Vagina (tissue), 2 donors: ENCODE data around the gene GPR4. TPM values are rescaled to one million over a fixed set of nuclear protein-coding genes. Genes with fewer than 3 reads are reported as not detected.
A peak's percentile ranks its signal among the peaks of the same experiment; 100 is the strongest.

ENCODE experiments used
- DNase-seq, 2 donors: peaks; one replicate each; pipeline ENCODE4 v3.0.0-alpha.2; 2017; ENCODE audit errors: extremely low spot score in 2 of 2
- H3K27ac ChIP-seq: fragments of 200-600 bp; sonication (generic); one replicate; pipeline ENCODE4 v1.5.1; 2019
- H3K27me3 ChIP-seq: fragments of 200-600 bp; sonication (generic); one replicate; pipeline ENCODE4 v1.5.1; 2019
- H3K36me3 ChIP-seq, 2 donors: fragments of 200-600 bp; sonication (generic); one replicate each; pipeline ENCODE4 v1.5.1; 2017 to 2019
- H3K4me1 ChIP-seq: fragments of 200-600 bp; sonication (generic); one replicate; pipeline ENCODE4 v1.5.1; 2019
- H3K4me3 ChIP-seq, 2 donors: fragments of 200-600 bp; sonication (generic); 1 replicate in 1 of 2; 2 replicates in 1 of 2; pipeline ENCODE4 v1.5.1; 2016 to 2019
- H3K9me3 ChIP-seq: fragments of 200-600 bp; sonication (generic); one replicate; pipeline ENCODE4 v1.5.1; 2019
- POLR2A ChIP-seq, 2 donors: fragments of 450-650 bp; IDR thresholded peaks; one replicate each; pipeline ENCODE4 v1.6.1; 2017; ENCODE audit warnings: antibody characterized with exemption in 2 of 2, mild to moderate bottlenecking in 2 of 2, moderate library complexity in 2 of 2
- POLR2AphosphoS5 ChIP-seq, 2 donors: sonication (generic); formaldehyde crosslinking; IDR thresholded peaks; one replicate each; pipeline ENCODE4 v1.9.0; 2017; ENCODE audit warnings: antibody characterized with exemption in 2 of 2, mild to moderate bottlenecking in 2 of 2, low read depth in 1 of 2; ENCODE audit not compliant: insufficient read depth in 1 of 2
- intact Hi-C: fragments of 100-400 bp; cut with DNase I; formaldehyde crosslinking; loops from one replicate; pipeline ENCODE4 v1.15.1; 2023
- total RNA-seq: library from RNA; depleted of rRNA; stranded (reverse); fragments of >200 nt; gene quantifications from one replicate; pipeline ENCODE4 v1.2.3, GENCODE V29; 2016
- TF ChIP-seq, protein P1 (sequence below), 3 experiments: fragments of 450-650 bp in 2 of 3; fragments of 200-600 bp in 1 of 3; sonication (generic) in 1 of 3; IDR thresholded peaks; one replicate each; pipeline ENCODE4 v1.5.1; 2017 to 2019; ENCODE audit warnings: antibody characterized with exemption in 3 of 3, mild to moderate bottlenecking in 2 of 3, moderate library complexity in 2 of 3

Gene GPR4
- total RNA-seq, 1 donor from 2014 or later, result 3.4 TPM

DNA sequence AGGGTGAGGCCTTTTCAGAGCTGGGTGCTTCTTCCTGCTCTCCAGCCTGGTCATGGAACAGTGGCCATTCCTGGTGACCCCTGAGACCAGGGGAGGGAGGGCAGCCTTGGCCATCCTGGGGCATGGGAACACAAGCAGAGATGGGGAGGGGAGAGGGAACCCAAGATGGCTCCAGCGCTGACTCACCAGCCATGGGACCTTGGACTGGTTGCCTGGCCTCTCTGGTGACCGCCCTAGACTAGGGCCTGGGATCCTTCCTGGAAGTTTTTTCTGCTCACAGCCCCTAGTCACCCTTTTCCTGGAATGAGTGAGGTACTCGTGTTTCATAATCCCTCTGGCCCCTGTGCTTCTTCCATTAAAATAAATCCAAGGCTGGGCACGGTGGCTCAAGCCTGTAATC lies 14.1 kb downstream of the GPR4 start:
- intact Hi-C loops, result no loop called here
- DNase-seq, result no peak
- no peak overlapping the region for H3K27ac ChIP-seq
- TF ChIP-seq, protein P1, sequence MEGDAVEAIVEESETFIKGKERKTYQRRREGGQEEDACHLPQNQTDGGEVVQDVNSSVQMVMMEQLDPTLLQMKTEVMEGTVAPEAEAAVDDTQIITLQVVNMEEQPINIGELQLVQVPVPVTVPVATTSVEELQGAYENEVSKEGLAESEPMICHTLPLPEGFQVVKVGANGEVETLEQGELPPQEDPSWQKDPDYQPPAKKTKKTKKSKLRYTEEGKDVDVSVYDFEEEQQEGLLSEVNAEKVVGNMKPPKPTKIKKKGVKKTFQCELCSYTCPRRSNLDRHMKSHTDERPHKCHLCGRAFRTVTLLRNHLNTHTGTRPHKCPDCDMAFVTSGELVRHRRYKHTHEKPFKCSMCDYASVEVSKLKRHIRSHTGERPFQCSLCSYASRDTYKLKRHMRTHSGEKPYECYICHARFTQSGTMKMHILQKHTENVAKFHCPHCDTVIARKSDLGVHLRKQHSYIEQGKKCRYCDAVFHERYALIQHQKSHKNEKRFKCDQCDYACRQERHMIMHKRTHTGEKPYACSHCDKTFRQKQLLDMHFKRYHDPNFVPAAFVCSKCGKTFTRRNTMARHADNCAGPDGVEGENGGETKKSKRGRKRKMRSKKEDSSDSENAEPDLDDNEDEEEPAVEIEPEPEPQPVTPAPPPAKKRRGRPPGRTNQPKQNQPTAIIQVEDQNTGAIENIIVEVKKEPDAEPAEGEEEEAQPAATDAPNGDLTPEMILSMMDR (IDR thresholded peaks at IDR 0.05), result no peak
- TF ChIP-seq POLR2A (IDR thresholded peaks at IDR 0.05), result no peak
- TF ChIP-seq POLR2AphosphoS5 (IDR thresholded peaks at IDR 0.05; ENCODE audit: insufficient read depth in 1 of 2, low read depth in 1 of 2), result no peak
- no peak overlapping the region for H3K4me3 ChIP-seq
- no peaks in the 10 kb centered on the region for H3K9me3 ChIP-seq
- peaks cover 15% of the 10 kb centered on the region for H3K4me1 ChIP-seq
- no peaks in the 10 kb centered on the region for H3K36me3 ChIP-seq
- H3K27me3 ChIP-seq, result no peaks in the 10 kb centered on the region

DNA sequence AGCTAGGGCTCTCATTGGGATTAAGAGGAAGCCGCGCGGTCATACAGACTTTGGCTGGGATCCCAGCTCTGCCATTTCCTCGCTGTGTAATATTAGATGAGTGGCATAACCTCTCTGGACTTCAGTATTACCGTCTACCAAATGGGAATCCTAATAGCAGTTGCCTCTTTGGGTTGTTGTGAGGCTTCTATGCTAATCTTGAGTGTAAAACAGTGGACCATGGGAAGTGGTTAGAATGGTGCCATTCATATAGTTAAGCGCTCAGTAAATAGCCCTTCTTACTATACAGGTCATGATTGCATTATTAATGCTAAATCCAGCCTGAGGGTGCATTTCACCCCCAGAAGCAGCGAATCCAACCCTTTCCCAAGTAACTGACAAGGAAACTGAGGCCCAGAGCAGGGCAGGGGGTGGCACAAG lies 16.8 kb downstream of the GPR4 start:
- TF ChIP-seq POLR2A (IDR thresholded peaks at IDR 0.05), result no peak
- TF ChIP-seq, protein P1 (IDR thresholded peaks at IDR 0.05), result no peak
- no peak for TF ChIP-seq POLR2AphosphoS5 (IDR thresholded peaks at IDR 0.05; ENCODE audit: insufficient read depth in 1 of 2, low read depth in 1 of 2)
- H3K4me1 ChIP-seq, result peaks cover 15% of the 10 kb centered on the region
- H3K27me3 ChIP-seq, result no peaks in the 10 kb centered on the region
- H3K4me3 ChIP-seq, result peak overlapping the region; percentile 45 to 64
- no peaks in the 10 kb centered on the region for H3K36me3 ChIP-seq
- peak overlapping the region; percentile 97 for H3K27ac ChIP-seq
- no peak for DNase-seq
- H3K9me3 ChIP-seq, result no peaks in the 10 kb centered on the region
- intact Hi-C loops, result no loop called here

DNA sequence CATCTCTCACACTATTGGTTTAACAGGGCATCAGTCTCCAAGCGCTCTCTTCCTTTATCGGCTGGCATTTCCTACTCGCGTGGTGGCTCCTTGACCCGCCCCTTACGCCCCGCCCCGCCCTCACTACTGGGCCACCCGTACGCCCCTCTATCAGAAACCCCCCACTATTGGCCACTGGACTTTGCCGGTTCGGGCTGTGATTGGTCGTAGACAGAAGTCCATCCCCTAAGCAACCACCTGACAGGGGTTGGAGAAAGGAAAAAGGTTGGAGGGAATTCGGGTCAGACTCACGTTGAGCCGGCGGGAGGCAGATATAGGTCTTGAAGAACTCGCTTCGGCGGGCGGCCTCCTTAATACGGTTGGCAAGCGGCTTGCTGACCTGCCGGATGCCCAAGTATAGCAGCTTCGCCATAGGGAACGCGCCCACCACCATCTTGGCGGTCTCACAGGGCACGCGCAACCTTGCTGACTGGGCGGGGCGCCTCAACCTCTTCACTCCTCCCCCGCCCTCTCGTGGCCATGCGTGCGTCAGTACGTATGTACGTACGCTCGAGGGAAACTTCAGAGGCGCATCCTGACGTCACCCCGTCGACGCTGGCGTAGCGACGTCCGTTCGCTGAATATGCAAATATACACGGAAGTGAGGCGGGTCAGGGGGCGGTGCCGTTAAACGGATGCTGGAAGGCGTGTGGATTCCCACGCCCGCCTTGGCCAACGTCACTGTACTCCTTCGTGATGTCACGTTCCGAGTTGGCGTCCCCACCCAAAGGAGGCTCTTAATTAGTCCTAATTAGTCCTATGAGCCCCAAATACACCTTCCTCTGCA lies 17.5 kb downstream of the GPR4 start, which contains the start of gene OPA3:
Gene OPA3, minus strand, starts transcription at position 471 of the 826 bp plus-strand sequence. Its CDS starts 38 bp downstream, at position 433.
- Histone ChIP-seq H3K27ac (peak within 1 kb of the TSS; percentile 97), H3K36me3 (no peaks in the 10 kb centered on the region), H3K4me1 (peaks cover 15% of the 10 kb centered on the region), H3K9me3 (no peaks in the 10 kb centered on the region), H3K4me3 (peak within 1 kb of the TSS; percentile 45 to 64), H3K27me3 (no peaks in the 10 kb centered on the region)
- intact Hi-C loops, result no loop called here
- peak in 1 of 2 donors; percentile 49 for TF ChIP-seq POLR2A (IDR thresholded peaks at IDR 0.05)
- TF ChIP-seq POLR2AphosphoS5 (IDR thresholded peaks at IDR 0.05; ENCODE audit: insufficient read depth in 1 of 2, low read depth in 1 of 2), result peak; percentile 89 to 98
- TF ChIP-seq, protein P1 (IDR thresholded peaks at IDR 0.05), result no peak
- DNase-seq, result peak; percentile 99 to 100

DNA sequence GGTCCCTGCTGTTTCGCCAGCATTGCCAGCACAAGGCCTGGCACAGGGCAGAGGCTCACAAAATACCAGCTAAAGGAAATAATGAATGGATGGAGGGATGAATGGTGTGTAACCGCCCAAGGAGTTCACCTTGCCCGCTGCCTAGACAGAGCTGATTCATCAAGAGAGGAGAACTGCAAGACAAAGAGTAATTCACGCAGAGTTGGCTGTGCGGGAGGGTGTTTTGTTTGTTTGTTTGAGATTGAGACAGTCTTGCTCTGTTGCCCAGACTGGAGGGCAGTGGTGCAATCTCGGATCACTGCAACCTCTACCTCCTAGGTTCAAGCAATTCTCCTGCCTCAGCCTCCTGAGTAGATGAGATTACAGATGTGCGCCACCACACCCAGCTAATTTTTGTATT lies 20.4 kb downstream of the GPR4 start:
- peaks cover 39% of the 10 kb centered on the region for H3K4me1 ChIP-seq
- H3K36me3 ChIP-seq, result no peaks in the 10 kb centered on the region
- H3K9me3 ChIP-seq, result no peaks in the 10 kb centered on the region
- no peak overlapping the region for H3K27ac ChIP-seq
- H3K27me3 ChIP-seq, result no peaks in the 10 kb centered on the region
- TF ChIP-seq POLR2A (IDR thresholded peaks at IDR 0.05) (no peak), POLR2AphosphoS5 (IDR thresholded peaks at IDR 0.05; ENCODE audit: insufficient read depth in 1 of 2, low read depth in 1 of 2) (no peak)
- TF ChIP-seq, protein P1 (IDR thresholded peaks at IDR 0.05), result no peak
- H3K4me3 ChIP-seq, result no peak overlapping the region
- intact Hi-C loops, result no loop called here
- no peak for DNase-seq

DNA sequence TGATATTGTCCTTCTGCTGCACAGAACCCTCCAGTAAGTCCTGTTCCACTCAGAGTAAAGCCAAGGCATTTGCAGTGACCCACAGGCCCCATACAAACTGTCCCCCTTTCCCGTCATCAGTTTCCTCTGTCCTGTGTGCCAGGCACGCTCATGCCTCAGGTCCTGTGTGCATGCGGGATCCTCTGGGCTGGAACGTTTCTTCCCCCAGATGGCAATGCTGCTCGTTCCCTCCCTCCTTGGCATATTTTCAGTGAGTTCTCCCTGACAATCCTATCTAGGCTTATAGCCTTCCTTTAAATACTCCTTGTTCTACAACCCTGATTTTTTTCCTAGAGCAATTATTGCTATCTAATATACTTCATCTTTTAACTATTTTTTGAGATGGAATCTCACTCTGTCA lies 23.2 kb downstream of the GPR4 start:
- H3K27ac ChIP-seq, result peak overlapping the region; percentile 43
- intact Hi-C loops, result no loop called here
- TF ChIP-seq, protein P1 (IDR thresholded peaks at IDR 0.05), result no peak
- TF ChIP-seq POLR2A (IDR thresholded peaks at IDR 0.05) (no peak), POLR2AphosphoS5 (IDR thresholded peaks at IDR 0.05; ENCODE audit: insufficient read depth in 1 of 2, low read depth in 1 of 2) (no peak)

More for the DNA sequence above, 23.2 kb downstream of the GPR4 start:
- peaks cover 40% of the 10 kb centered on the region for H3K4me1 ChIP-seq
- H3K9me3 ChIP-seq, result no peaks in the 10 kb centered on the region
- no peak overlapping the region for H3K4me3 ChIP-seq
- no peaks in the 10 kb centered on the region for H3K27me3 ChIP-seq
- no peaks in the 10 kb centered on the region for H3K36me3 ChIP-seq
- DNase-seq, result no peak
